HG02981 (cell line): ENCODE data around the gene EID1.
A peak's percentile ranks its signal among the peaks of the same experiment; 100 is the strongest.
"Not testable (repeated sequence)": the region's sequence is repeated elsewhere in the genome, so short reads cannot be mapped to it uniquely, and the experiment has no call there.

Experiments
- ATAC-seq: cut with Tn5 transposase; IDR thresholded peaks from one replicate; pipeline ENCODE4 v1.9.1; 2021; ENCODE audit warnings: mild to moderate bottlenecking, moderate library complexity; ENCODE audit not compliant: unreplicated experiment

EID1 gene, protein sequence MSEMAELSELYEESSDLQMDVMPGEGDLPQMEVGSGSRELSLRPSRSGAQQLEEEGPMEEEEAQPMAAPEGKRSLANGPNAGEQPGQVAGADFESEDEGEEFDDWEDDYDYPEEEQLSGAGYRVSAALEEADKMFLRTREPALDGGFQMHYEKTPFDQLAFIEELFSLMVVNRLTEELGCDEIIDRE

DNA sequence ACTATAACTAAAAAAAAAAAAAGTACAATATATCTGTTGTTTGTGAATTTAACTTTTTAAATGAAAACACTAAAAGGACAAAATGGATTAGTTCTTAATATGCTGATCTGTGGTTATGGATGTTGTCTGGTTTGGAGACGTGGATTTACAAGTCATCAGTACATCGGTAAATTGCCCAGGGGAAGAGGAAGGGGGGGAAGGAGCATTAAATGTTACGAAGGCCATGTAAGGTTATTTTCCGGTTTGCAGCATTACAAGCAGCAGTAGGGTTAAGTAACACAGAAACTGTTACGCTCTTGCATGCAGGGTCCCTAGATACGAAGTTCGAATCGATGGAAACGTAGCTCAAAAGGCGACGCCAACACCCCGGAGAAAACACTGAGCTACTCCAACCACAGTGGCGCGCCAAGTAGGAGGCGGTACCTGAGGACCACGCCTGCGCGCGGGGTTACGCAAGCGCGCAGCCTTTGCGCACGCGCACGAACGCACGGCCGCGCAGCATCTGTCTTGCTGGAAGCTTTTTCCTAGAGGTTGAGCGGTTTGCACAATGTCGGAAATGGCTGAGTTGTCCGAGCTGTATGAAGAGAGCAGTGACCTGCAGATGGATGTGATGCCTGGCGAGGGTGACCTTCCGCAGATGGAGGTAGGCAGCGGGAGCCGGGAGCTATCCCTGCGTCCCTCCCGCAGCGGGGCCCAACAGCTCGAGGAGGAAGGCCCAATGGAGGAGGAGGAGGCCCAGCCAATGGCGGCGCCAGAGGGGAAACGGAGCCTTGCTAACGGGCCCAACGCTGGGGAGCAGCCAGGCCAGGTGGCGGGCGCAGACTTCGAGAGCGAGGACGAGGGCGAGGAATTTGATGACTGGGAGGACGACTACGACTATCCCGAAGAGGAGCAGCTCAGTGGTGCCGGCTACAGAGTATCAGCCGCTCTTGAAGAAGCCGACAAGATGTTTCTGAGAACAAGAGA, at the start of gene EID1:
Gene EID1 (plus strand): TSS at position 505 of the 966 bp plus-strand sequence. CDS start 43 bp downstream, at position 548.
- peak; percentile 93 for ATAC-seq

DNA sequence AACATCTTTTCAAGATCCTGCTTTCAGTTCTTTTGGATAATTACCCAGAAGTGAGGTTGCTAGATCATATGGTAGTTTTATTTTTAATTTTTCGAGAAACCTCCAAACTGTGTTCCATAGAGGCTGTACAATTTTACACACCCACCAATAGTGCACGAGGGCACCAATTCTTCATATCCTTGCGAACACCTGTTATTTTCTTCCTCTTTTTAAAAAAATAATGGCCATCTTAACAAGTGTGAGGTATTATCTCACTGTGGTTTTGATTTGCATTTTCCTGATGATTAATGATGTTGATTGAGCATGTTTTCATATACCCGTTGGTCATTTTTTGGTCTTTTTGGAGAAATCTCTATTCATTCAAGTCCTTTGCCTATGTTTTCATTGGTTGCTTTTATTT, 49.5 kb upstream of the EID1 start:
- ATAC-seq: no peak

DNA sequence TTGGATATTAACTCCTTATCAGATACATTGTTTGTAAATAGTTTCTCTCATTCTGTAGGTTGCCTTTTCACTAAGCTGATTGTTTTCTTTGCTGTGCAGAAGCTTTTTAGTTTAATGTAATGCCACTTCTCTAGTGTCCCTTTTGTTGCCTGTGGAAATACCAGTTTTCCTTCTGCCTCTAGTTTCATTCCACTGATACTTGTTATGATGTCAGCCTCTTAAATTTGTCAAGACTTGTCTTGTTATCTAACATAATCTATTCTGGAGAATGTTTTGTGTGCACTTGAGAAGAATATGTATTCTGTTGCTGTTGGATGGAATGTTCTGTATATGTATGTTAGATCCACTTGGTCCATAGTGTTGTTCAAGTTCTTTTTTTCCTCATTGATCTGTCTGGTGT, 49.0 kb upstream of the EID1 start:
- no peak for ATAC-seq

DNA sequence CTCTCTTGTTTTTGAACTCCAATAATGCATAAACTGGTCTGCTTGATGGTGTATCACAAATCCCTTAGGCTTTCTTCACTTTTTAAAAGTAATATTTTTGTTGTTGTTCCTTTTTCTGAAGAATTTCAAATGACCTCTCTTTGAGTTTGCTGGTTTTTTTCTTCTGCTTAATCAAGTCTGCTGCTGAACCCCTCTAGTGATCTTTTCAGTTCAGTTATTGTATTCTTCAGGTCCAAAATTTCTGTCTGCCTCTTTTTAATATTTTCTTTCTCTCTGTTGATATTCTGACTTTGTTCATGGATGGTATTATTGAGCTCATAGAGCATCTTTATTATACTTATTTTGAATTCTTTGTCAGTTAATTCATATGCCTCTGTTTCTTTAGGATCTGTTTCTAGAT, 45.3 kb upstream of the EID1 start:
- no peak for ATAC-seq

DNA sequence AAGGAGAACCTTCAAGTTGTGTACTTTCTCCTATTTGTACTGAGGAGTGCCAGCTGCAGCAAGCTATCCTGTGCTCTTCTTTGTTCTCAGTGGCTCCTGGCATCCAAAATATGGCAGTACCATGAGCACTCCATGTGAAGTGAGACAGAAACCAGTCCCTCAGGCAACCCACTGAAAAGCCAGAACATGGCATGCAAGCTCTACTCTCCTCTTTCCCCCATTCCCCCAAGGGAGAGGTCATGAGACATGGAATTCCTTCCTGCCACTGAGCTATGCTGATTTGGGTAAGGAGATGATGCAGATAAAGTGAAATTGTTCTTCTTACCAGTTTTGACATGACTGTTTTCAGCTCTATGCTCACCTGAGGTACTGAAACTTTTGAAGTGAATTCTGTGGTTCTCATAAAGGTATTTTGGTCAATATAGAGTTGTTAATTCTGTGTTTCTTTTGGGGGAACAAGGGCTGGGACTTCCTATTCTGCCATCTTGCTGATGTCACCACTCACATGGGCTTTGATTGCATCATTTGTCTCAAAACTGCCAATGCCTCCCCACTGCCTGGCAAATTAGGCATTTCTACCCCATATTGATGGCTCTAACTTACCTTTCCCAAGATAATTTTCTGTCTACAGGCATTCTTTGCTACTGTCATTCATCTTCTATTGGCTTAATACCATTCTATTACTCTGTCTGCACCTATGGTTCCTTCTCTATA, 44.3 kb upstream of the EID1 start:
- no peak for ATAC-seq

DNA sequence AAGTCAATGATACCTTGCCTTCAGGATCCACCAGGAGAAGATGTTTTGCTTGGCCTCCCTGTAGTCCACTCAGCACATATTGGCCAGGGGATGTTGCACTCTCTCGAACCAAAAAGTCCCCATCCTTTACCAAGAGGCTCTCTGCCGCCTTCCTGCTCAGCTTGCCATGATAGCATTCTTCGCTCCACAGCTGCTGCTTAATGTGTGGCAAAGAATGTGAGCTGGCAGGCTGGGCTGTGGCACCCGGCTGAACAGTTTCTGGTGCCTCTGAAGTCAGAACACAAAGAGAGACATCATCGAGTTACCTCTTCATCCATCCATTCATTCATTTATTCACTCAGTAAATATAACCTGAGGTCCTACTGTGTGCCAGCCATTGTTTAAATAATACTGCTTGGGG, 43.2 kb upstream of the EID1 start:
- ATAC-seq: no peak

DNA sequence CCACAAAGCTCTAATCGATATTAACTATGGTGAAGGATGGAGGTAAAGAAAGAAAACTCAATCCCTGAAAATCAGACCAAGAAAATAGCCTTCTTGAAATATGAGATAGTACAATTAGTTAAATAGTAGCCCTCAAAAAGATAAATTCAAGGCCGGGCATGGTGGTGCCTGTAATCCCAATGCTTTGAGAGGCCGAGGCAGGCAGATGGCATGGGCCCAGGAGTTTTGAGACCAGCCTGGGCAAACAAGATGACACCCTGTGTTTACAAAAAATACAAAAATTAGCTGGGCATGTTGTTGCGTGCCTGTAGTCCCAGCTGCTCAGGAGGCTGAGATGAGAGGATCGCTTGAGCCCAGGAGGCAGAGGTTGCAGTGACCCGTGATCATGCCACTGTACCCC, 35.4 kb upstream of the EID1 start:
- no peak for ATAC-seq

DNA sequence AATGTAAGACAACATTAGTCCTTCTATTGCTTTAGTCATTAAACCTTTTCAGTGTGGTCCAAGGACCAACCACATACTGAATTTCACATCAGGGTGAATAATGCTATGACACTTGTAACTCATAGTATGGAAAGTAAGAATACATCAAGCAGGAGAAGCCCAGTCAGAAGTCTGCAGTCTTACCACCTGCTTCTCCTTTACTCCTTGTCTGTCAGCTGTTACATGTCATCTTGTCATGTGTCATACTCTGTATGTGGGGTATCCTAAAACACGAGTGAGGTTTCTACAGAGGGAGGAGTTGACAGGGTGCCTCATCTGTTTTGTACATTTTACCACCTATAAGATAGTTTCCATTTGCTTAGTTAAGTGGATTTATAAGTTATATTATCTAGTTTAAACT, 32.8 kb upstream of the EID1 start:
- ATAC-seq: no peak

DNA sequence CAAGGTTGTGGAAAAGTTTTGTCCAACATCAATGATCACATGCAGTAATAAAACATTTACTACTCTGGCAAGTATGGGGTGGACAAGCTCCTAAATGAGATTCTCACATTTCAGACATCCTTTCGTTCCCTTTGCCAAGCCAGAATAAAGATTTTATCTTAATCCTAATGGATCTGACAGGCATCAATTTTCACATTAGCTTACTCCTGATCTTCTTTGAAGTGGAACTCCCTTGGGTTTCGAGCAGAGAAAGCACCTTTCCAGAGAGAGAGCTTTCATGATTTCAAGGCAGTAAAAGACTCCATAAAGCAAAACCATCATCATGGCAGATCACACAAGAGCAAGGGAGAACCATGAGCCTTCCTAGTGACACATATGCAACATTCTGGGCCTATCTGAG, 27.3 kb upstream of the EID1 start:
- ATAC-seq: no peak

DNA sequence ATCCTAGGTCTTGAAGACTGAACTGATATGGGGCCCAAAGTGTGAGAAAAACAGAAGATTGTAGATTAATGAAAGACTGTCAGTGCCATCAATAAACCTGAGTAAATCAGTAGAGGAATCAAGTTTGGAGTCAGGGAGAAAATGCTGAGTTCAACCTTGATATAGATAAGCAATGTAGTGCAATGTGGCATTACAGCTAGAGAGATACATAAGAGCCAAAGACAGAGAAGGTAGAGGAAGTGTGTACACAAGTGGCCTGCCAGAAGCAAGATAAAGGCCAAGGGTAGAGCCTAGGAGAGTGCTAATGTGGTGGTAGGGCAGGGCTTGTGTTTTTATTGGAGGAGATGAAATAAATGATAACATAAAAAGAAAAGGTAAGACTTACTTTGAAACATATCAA, 26.0 kb upstream of the EID1 start:
- ATAC-seq: no peak

DNA sequence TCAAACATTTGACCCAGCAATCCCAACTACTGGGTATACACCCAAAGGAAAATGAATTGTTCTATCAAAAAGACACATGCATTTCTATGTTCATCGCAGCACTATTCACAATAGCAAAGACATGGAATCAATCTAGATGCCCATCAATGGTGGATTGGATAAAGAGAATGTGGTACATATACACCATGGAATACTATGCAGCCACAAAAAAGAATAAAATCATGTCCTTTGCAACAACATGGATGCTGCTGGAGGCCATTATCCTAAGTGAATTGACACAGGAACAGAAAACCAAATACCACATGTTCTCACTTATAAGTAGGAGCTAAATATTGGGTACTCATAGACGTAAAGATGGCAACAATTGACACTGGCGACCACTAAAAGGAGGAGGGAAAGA, 23.5 kb upstream of the EID1 start:
- ATAC-seq: not testable (repeated sequence)

DNA sequence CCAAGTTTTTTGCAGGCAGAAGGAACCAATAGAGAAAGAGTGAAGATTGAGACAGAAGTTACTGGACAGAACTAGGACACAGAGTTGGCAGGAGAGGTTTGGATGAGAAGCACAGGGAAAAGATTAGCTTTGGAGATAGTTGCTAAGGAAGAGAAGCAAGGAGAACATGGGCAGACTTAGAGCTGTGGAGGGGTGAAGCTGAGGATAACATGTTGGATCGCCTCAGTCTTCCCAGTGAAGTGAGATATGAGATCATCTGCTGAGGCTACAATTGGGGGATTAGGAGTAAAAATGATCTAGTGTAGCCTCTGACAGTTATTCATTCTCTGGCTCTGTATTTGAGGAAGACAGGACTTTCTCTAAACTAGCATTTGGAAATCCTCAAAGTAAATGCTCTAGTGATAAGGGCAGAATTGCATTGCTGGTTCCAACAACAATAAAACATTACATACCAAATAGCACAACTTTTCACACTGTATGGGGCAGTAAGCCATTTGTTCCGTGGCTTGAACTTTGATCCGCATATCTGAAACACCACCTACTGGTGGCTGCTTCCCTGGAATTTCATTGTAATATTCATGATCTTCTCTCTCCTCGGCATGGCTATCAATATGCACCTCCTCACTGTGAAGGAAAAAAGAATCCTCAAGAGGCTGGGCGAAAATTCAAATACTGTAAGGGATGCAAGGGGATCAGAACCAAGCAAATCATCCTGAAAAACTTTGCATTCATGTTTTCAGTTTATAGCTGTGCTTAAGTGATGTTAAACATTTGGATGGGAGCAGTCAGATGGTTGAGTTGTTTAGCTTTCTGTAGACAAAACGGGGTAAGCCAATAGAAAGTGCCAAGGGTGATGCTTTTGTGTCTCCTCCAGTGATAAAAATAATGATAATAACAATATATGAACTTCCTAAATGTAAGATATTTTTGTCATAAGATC, 22.2 kb upstream of the EID1 start:
- no peak for ATAC-seq

DNA sequence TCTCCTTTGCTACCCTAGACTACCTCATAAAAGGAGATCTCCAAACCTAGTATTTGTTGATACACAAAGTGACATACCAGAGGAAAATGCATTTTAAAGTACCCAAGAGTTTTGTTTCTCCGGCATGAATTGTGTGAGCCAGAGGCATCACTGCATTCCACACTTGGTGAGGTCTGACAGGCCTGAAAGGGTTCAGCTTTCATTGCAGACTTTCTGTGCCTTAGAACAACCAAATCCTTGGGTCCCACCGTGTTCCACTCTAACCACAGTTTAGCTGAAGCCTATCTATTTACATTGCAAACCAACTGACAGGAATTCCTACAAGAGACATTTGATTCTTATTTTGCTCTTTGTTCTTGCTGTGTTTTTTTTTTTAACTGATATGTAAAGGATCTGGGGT, 21.0 kb upstream of the EID1 start:
- ATAC-seq: no peak

DNA sequence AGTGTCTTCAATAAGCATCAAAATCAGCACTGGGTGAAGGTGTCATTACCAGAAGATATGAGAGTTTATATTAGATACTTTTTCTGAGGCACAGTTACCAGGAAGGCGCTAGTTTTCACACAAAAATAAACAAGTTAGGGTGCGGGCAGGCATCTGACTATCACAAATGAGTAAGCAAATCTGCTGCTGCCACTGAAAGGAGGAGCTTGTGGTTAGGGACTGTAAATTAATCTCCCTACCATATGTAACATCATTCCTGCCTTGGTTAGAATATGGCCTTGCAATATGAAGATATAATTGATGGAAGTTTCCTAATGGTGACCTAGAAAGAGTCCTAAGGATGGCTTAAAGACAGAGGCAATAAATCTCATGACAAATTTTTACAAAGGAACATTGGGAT, 19.5 kb upstream of the EID1 start:
- no peak for ATAC-seq

DNA sequence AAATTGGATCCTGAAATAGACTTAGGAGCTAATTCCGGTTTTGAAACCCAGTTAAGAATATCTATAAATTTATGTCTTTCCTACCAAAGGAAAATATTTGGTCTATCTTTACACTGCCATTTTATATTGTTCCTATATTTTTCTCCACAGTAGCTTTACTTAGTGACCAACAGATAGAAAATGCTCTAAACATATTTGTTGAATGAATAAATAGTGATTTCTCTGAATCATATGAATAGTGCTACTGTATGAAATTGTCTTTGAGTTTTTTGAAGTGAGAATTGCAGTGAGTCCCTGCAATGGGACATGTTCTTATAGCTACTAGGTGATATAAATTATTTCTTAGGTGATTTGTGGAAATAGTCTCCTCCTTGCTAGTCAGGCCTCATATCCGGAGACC, 18.5 kb upstream of the EID1 start:
- no peak for ATAC-seq

DNA sequence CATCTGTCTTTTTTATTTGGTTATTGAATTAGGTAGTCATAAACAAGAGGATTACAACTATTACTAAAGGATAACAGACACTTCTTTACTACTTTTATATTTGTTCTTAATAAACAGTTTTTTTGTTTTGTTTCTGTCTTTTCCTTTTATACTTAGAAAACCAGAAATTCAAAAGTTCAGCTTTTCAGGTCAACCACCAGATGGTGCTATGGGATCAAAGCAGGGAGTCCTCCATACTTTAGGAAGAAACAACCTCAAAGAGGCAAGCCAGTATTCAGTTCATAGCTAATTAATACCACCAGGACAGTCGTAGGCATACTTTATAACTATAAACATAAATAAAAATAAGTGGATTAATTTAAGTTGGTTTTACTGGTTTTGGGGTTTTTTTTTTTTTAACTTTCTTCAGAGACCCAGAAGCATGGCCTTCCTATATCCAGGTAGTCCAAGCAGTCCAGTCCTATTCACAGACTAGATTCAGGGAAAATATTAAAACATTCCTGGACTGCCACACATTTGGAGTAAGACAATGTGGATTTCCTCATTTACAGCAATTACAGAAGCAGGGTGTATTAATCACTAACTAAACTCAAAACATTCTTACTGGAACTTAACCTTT, 16.0 kb upstream of the EID1 start:
- ATAC-seq: no peak

DNA sequence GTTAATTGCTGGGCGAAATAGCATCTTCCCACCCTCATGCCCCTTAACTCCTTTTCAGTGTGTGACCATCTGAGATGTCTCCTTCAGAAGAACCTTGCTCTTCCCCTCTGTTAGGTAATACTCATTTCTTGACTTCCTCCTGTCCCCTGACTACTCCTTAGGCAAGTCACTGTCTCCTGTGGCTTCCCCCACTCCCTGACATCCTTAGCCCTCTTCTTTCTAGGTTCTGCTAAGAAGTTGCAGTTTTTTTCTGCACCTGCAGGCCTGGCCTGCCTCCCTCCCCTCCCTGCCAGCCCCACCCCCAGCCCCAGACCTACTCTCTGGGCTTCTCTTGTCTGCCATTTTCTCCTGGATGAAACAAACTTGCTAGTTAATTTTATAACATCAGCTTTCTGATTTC, 15.2 kb upstream of the EID1 start:
- ATAC-seq: no peak

DNA sequence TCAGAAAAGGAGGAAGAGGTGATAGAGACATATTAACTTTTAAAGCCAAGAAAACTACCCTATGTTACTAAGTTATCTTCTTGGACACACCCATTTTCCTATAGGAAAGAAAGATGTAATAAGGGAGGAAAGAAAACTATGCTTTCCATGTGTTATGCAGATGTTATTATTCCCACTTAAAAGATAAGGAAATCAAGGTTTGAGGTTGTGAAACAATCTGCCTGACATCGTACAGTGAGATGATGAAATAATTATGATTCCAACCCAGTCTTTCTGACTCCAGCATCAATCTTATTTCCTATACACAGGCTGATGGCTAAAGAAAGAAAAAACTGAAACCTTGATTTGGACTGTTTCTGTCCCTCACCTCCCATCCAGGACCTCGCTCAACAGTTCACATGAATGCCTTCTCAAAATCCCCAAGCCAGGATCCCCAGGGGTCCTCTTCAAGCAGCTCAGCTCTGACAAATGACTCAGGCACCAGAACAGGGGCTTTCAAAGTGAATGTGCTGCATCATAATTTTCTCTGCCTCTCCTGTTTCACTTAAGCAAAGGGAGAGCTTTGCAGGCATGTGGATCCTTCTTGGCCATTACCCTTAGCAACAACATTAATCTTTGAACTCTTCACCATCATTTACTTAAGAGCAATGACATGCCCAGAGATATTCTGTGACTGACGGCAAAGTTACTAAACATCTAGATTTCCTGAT, 12.4 kb upstream of the EID1 start:
- no peak for ATAC-seq

DNA sequence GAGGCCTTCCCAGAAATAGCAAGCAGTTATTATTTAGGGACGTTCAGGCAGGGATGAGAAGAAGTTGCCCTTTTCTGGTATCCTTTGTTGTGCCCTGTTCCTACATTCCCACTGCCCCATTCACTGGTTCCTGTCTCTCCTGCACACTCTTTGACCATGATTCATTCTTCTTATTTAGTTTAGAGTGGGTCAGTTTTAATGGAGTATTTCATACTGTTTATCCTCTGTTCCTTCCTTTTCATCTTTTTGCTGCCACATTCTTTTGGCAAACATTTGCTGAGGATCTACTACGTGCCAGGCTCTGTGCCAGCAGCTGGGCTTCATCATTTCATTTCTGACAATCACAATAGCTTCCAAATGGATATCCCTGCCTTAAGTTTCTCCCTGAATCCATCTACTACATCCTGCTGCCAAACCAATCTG, 11.8 kb upstream of the EID1 start:
- no peak for ATAC-seq

DNA sequence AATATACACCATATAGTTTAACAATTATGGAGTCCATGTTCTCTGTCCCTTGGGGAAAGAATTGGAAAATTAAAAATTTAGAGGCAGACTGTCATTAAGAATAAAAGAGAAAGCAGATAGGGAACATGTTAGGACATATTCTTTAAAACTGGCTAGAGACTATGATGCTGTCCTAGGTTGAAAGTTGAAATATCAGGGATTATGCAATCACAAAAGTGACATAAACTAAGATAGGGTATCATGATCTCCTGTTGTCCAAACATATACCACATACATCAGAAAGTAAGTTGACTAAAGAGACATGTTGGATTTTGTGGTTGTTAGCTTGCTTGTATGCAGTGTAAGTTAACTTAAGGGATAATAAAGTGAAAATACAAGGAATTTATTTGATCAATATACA, 9.9 kb upstream of the EID1 start:
- ATAC-seq: no peak
